ENCODE data around the gene HESX1. TPM values are rescaled to one million over a fixed set of nuclear protein-coding genes. Genes with fewer than 3 reads are reported as not detected.

The HESX1 gene
- total and polyA plus RNA-seq, 11 donors: 0.29 to 1.5 (median 0.71) TPM; not detected in 4

DNA sequence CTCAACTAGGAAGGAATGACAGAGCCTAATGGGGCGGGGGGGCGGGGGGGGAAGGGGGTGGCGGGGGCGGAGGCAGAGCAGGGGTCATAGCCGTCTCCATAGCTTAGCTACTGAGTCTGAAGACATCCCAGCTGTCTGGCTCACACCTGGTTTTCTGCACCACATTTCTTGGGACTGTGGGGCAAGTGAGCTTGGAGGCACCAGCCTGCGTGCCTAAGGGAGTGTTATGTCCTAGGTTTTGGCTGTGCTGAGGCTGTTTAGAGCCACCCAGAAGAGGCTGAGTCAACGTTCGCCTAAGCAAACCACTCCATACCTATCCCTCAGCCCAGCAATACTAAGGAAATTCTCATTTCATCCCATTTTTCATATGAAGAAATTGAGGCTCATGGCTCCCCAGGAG, 36.0 kb downstream of the HESX1 start:
- DNase-seq: no peak
- peaks cover 0 to 43% (median 0%) of the 10 kb centered on the region in 9 donors for H3K27me3 ChIP-seq
- H3K9me3 ChIP-seq: no peaks in the 10 kb centered on the region
- no peak for TF ChIP-seq POLR2A (IDR thresholded peaks at IDR 0.05)
- TF ChIP-seq, protein P1, sequence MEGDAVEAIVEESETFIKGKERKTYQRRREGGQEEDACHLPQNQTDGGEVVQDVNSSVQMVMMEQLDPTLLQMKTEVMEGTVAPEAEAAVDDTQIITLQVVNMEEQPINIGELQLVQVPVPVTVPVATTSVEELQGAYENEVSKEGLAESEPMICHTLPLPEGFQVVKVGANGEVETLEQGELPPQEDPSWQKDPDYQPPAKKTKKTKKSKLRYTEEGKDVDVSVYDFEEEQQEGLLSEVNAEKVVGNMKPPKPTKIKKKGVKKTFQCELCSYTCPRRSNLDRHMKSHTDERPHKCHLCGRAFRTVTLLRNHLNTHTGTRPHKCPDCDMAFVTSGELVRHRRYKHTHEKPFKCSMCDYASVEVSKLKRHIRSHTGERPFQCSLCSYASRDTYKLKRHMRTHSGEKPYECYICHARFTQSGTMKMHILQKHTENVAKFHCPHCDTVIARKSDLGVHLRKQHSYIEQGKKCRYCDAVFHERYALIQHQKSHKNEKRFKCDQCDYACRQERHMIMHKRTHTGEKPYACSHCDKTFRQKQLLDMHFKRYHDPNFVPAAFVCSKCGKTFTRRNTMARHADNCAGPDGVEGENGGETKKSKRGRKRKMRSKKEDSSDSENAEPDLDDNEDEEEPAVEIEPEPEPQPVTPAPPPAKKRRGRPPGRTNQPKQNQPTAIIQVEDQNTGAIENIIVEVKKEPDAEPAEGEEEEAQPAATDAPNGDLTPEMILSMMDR (IDR thresholded peaks at IDR 0.05): no peak
- H3K36me3 ChIP-seq: no peaks in the 10 kb centered on the region
- H3K27ac ChIP-seq: peak overlapping the region in 7 of 12 donors; percentile 39 to 82 (median 71)
- intact Hi-C loops (cut with DNase I): loop anchor here in 3 of 10 donors (5.0 to 10.0 kb wide), 3 partner anchors 36 to 61 kb away; no protein-coding TSS in a partner anchor
- ATAC-seq: peak in 1 of 4 donors; percentile 10
- peaks cover 5 to 65% (median 40%) of the 10 kb centered on the region in 12 donors for H3K4me1 ChIP-seq
- H3K4me3 ChIP-seq: peak overlapping the region in 11 of 12 donors; percentile 72 to 92 (median 85)
- 44 to 53% (median 48%) methylated on average over 7 to 8 of the region's 8 CpGs for WGBS, 4 donors

DNA sequence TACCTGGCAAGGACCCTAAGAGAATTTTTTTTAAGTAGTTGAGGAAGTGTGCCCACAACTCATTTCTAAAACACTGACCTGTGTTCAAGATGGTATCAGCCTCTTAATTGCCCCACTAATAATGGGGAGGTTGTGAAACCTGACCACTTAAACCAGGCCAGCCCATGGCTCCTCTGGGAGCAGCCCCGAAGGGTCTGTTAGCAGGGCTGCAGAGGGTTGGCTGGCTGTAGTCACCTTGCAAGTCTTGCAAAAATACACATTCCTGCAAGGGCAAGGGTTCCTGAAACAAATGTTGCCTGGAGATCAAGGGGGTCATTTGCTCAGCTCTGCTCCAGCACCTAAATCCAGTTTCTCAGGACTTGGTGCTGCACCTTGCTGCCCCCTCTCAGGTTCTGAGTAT, 37.9 kb downstream of the HESX1 start:
- intact Hi-C loops (cut with DNase I): loop anchor here in 3 of 10 donors (5.0 to 10.0 kb wide), 3 partner anchors 35 to 60 kb away; no protein-coding TSS in a partner anchor
- ATAC-seq (no peak), DNase-seq (no peak)

DNA sequence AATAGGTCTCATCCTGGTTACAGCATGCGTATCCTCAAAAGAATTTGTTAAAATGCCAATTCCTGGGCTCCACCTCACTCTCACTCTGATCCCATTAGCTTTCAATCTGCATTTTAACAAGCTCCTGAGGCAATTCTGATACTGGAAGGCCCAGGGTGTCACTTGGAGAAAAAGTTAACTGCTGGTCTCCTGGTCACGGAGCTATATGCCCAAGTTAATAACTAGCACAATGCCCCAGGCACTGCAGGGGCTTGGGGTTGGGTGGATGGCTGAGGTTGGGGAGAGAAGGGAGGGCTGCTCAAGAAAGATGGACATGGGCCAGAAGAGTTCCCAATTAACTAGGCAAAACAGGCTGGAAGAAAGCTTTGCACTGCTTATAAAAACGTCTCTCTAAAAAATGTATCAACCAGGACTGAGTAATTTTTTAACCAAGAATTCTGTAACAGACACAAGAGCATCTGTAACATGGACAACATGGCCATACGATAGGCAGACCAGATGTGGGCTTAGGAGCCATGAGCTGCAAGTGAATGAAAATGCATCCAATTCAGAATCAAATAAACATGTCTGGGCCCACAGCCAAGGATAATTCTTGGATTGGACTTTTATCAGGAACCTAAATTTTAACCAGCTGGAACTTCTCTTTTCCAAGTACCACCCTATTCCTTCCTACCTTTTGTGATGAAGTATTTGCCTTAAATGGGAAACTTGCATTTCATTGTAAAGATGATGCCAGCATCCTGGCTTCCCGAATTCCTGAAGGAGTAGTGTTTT, 38.8 kb downstream of the HESX1 start:
- Histone ChIP-seq H3K27me3 (peaks cover 0 to 37% (median 0%) of the 10 kb centered on the region in 9 donors), H3K4me1 (peaks cover 5 to 66% (median 42%) of the 10 kb centered on the region in 12 donors), H3K4me3 (no peak overlapping the region), H3K36me3 (no peaks in the 10 kb centered on the region), H3K27ac (peak overlapping the region in 11 of 12 donors; percentile 30 to 75 (median 64)), H3K9me3 (no peaks in the 10 kb centered on the region)
- ATAC-seq (no peak), DNase-seq (peak in 1 of 5 donors; percentile 26)
- intact Hi-C loops (cut with DNase I): loop anchor here in 3 of 10 donors (5.0 to 10.0 kb wide), 3 partner anchors 34 to 59 kb away; no protein-coding TSS in a partner anchor
- 29 to 45% (median 39%) methylated on average over 5 of the region's 5 CpGs for WGBS, 4 donors
- TF ChIP-seq, protein P1 (IDR thresholded peaks at IDR 0.05): no peak
- no peak for TF ChIP-seq POLR2A (IDR thresholded peaks at IDR 0.05)

More for the DNA sequence above, 37.9 kb downstream of the HESX1 start:
- peak overlapping the region in 4 of 12 donors; percentile 16 to 74 (median 47) for H3K27ac ChIP-seq
- H3K27me3 ChIP-seq: peaks cover 0 to 37% (median 0%) of the 10 kb centered on the region in 9 donors
- no peak overlapping the region for H3K4me3 ChIP-seq
- H3K9me3 ChIP-seq: no peaks in the 10 kb centered on the region
- peaks cover 5 to 66% (median 42%) of the 10 kb centered on the region in 12 donors for H3K4me1 ChIP-seq
- no peak for TF ChIP-seq POLR2A (IDR thresholded peaks at IDR 0.05)
- TF ChIP-seq, protein P1 (IDR thresholded peaks at IDR 0.05): no peak
- WGBS, 4 donors: 63 to 89% (median 76%) methylated on average over 1 of the region's 1 CpG
- H3K36me3 ChIP-seq: no peaks in the 10 kb centered on the region

All from heart left ventricle (tissue), 16 donors.